Trophoblast cell (in vitro differentiated cells and primary cell): ENCODE measurements around the gene PARD6A.

Source experiments
- DNase-seq, 2 donors: peaks; one replicate each; pipeline ENCODE4 v3.0.0-alpha.2; 2016
- H2AFZ ChIP-seq: 2 replicates; pipeline ENCODE4 v1.6.1; 2013; ENCODE audit warnings: low read length, moderate library complexity, mild to moderate bottlenecking; ENCODE audit not compliant: insufficient read depth, poor library complexity
- H2AK5ac ChIP-seq: 2 replicates; pipeline ENCODE4 v1.6.1; 2013; ENCODE audit warnings: mild to moderate bottlenecking, low read length
- H2BK120ac ChIP-seq: 2 replicates; pipeline ENCODE4 v1.6.1; 2013; ENCODE audit warnings: low read length, mild to moderate bottlenecking, moderate library complexity; ENCODE audit not compliant: insufficient read depth, poor library complexity
- H2BK12ac ChIP-seq: 2 replicates; pipeline ENCODE4 v1.6.1; 2013; ENCODE audit warnings: mild to moderate bottlenecking, low read length, moderate library complexity
- H2BK5ac ChIP-seq: 2 replicates; pipeline ENCODE4 v1.6.1; 2013; ENCODE audit warnings: low read length, low read depth, moderate library complexity, mild to moderate bottlenecking; ENCODE audit not compliant: poor library complexity
- H3K14ac ChIP-seq: 2 replicates; pipeline ENCODE4 v1.6.1; 2013; ENCODE audit warnings: mild to moderate bottlenecking, low read length
- H3K18ac ChIP-seq: 2 replicates; pipeline ENCODE4 v1.6.1; 2013; ENCODE audit warnings: mild to moderate bottlenecking, low read length
- H3K23ac ChIP-seq: 2 replicates; pipeline ENCODE4 v1.6.1; 2013; ENCODE audit warnings: low read length
- H3K27ac ChIP-seq: 2 replicates; pipeline ENCODE4 v1.5.1; 2013; ENCODE audit warnings: low read depth, mild to moderate bottlenecking, inconsistent platforms, low read length, moderate library complexity
- H3K27me3 ChIP-seq: 2 replicates; pipeline ENCODE4 v1.6.1; 2013; ENCODE audit warnings: inconsistent platforms, mild to moderate bottlenecking, low read length, moderate library complexity; ENCODE audit not compliant: insufficient read depth
- H3K36me3 ChIP-seq, 2 experiments: 1 replicate in 1 of 2; 2 replicates in 1 of 2; pipeline ENCODE4 v1.6.1; 2013; ENCODE audit warnings: low read length in 2 of 2, mild to moderate bottlenecking in 2 of 2, moderate library complexity in 1 of 2; ENCODE audit not compliant: insufficient read depth in 2 of 2, control insufficient read depth in 1 of 2
- H3K4ac ChIP-seq: 2 replicates; pipeline ENCODE4 v1.6.1; 2013; ENCODE audit warnings: low read depth, mild to moderate bottlenecking, low read length, moderate library complexity
- H3K4me1 ChIP-seq, 2 experiments: 1 replicate in 1 of 2; 2 replicates in 1 of 2; pipeline ENCODE4 v1.6.1; 2013; ENCODE audit warnings: low read length in 2 of 2, mild to moderate bottlenecking in 2 of 2, moderate library complexity in 1 of 2; ENCODE audit not compliant: insufficient read depth in 2 of 2, control insufficient read depth in 1 of 2
- H3K4me2 ChIP-seq: 2 replicates; pipeline ENCODE4 v1.6.1; 2013; ENCODE audit warnings: inconsistent platforms, mild to moderate bottlenecking, low read length, moderate library complexity
- H3K4me3 ChIP-seq: 2 replicates; pipeline ENCODE4 v1.5.1; 2013; ENCODE audit warnings: mild to moderate bottlenecking, low read depth, low read length, inconsistent platforms
- H3K79me1 ChIP-seq: one replicate; pipeline ENCODE4 v1.6.1; 2013; ENCODE audit warnings: low read length
- H3K79me2 ChIP-seq: 2 replicates; pipeline ENCODE4 v1.6.1; 2013; ENCODE audit warnings: low read length, mild to moderate bottlenecking; ENCODE audit not compliant: control insufficient read depth, insufficient read depth, poor library complexity
- H3K9ac ChIP-seq: 2 replicates; pipeline ENCODE4 v1.6.1; 2013; ENCODE audit warnings: mild to moderate bottlenecking, low read length
- H3K9me3 ChIP-seq: 2 replicates; pipeline ENCODE4 v1.6.1; 2013; ENCODE audit warnings: low read depth, mild to moderate bottlenecking, control low read depth, inconsistent platforms, low read length; ENCODE audit not compliant: insufficient read depth
- H4K12ac ChIP-seq: 2 replicates; pipeline ENCODE4 v1.6.1; 2013; ENCODE audit warnings: low read depth, mild to moderate bottlenecking, low read length, moderate library complexity
- H4K8ac ChIP-seq: 2 replicates; pipeline ENCODE4 v1.6.1; 2013; ENCODE audit warnings: low read depth, mild to moderate bottlenecking, low read length, moderate library complexity
- H4K91ac ChIP-seq: one replicate; pipeline ENCODE4 v1.6.1; 2013; ENCODE audit warnings: low read depth, mild to moderate bottlenecking, low read length, moderate library complexity
- WGBS: extraction: QIAGEN DNeasy Blood & Tissue Kit; methylation state at CpG from one replicate; pipeline ENCODE4 v1.1.7; 2013; ENCODE audit warnings: missing lambda C conversion rate; ENCODE audit not compliant: insufficient read length, insufficient coverage; ENCODE audit errors: extremely low coverage; 5-methylcytosine and 5-hydroxymethylcytosine counted together

The PARD6A gene

DNA sequence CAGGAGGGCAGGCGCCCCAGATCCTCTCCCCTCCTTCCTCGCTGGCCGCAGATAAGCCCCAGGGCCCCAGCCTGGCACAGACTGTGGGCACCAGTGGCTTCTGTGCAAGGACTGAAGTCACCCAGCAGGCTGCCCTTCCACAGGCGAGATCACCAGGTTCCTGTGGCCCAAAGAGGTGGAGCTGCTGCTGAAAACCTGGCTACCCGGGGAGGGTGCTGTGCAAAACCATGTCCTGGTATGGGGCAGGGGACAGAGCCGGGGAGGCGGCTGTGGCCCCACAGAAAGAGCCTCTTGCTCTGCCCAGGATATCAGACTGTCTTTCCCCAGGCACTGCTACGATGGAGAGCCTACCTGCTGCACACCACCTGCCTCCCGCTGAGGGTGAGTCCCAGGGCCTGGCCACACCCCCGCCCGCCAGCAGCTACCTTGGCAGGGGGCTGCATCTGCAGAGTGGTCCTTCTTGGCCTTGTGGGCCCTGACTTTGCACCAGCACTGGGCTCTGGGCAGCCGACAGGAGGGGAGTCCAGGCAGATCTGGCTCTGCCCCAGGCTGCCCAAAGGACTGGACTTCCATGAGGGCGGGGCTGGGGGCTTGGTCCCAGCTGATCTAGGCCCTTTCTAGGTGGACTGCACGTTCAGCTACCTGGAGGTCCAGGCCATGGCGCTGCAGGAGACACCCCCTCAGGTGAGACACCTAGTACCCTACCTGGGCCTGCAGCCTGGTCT lies 15.2 kb upstream of the PARD6A start:
- Histone ChIP-seq H3K36me3 (no peaks in the 10 kb centered on the region), H3K27me3 (no peaks in the 10 kb centered on the region), H4K8ac (no peak overlapping the region), H2BK5ac (no peak overlapping the region), H3K14ac (no peak overlapping the region), H3K27ac (no peak overlapping the region), H3K18ac (no peak overlapping the region), H3K23ac (no peak overlapping the region), H4K12ac (no peak overlapping the region), H2BK120ac (no peak overlapping the region), H3K79me1 (no peaks in the 10 kb centered on the region), H3K4ac (no peak overlapping the region), H3K9ac (no peak overlapping the region), H3K9me3 (peaks cover 7% of the 10 kb centered on the region), H3K4me2 (peak overlapping the region; percentile 60), H2AK5ac (no peak overlapping the region), H3K4me1 (peaks cover 2% of the 10 kb centered on the region in 2 experiments), H3K4me3 (no peak overlapping the region), H2BK12ac (no peak overlapping the region), H3K79me2 (no peaks in the 10 kb centered on the region), H4K91ac (no peak overlapping the region), H2AFZ (no peak overlapping the region)
- DNase-seq = no peak
- WGBS = no CpG with 5 or more reads among the region's 15 CpGs

DNA sequence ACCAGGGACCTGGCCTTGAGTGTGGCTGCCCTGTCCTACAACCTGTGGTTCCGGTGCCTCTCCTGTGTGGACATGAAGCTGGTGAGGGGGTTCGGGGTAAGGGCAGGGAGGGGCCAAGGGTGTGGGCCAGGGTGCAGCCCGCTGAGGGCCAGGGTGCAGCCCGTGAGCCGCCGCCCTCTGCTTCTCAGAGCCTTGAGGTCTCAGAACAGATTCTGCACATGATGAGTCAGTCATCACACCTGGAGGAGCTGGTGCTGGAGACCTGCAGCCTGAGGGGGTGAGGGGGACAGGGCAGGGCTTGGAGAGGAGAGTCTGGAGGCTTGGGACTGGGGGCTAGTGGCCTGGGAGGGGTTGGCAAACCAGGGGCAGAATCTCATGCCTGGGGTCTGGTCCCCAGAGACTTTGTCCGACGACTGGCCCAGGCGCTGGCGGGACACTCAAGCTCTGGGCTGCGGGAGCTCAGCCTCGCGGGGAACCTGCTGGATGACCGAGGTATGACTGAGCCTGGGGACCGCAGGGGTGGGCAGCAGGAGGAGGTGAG lies 13.6 kb upstream of the PARD6A start:
- Histone ChIP-seq H4K8ac (no peak overlapping the region), H3K27me3 (no peaks in the 10 kb centered on the region), H3K27ac (no peak overlapping the region), H3K79me1 (no peaks in the 10 kb centered on the region), H3K4me1 (peaks cover 2% of the 10 kb centered on the region in 2 experiments), H3K79me2 (no peaks in the 10 kb centered on the region), H2AK5ac (no peak overlapping the region), H3K4me2 (no peak overlapping the region), H2BK5ac (no peak overlapping the region), H2BK120ac (no peak overlapping the region), H2AFZ (no peak overlapping the region), H3K9ac (no peak overlapping the region), H3K36me3 (no peaks in the 10 kb centered on the region), H3K9me3 (peaks cover 7% of the 10 kb centered on the region), H3K18ac (no peak overlapping the region), H3K14ac (no peak overlapping the region), H3K23ac (no peak overlapping the region), H2BK12ac (no peak overlapping the region), H4K91ac (no peak overlapping the region), H3K4me3 (no peak overlapping the region), H4K12ac (no peak overlapping the region), H3K4ac (no peak overlapping the region)
- no CpG with 5 or more reads among the region's 15 CpGs for WGBS
- no peak for DNase-seq

DNA sequence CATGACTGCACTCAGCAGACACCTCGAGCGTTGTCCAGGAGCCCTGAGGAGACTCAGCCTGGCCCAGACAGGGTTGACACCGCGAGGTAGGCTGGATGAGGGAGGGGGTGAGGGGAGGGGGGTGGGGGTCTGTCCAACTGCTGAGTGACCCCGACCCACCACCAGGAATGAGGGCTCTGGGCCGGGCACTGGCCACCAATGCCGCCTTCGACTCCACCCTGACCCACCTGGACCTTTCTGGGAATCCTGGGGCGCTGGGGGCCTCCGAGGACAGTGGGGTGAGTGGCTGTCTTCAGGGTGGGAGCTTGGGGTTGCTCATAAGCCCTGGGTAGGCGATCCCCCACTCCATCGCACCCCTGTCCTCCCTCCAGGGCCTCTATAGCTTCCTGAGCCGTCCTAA lies 13.1 kb upstream of the PARD6A start:
- Histone ChIP-seq H2BK12ac (no peak overlapping the region), H3K79me1 (no peaks in the 10 kb centered on the region), H4K8ac (no peak overlapping the region), H2BK120ac (no peak overlapping the region), H3K36me3 (no peaks in the 10 kb centered on the region), H4K91ac (no peak overlapping the region), H3K4me3 (no peak overlapping the region), H3K23ac (no peak overlapping the region), H3K4me2 (no peak overlapping the region), H2BK5ac (no peak overlapping the region), H3K18ac (no peak overlapping the region), H3K27me3 (no peaks in the 10 kb centered on the region), H3K27ac (no peak overlapping the region), H3K9ac (no peak overlapping the region), H4K12ac (no peak overlapping the region), H2AFZ (no peak overlapping the region), H3K14ac (no peak overlapping the region), H2AK5ac (no peak overlapping the region), H3K4ac (no peak overlapping the region), H3K9me3 (peaks cover 9% of the 10 kb centered on the region), H3K79me2 (no peaks in the 10 kb centered on the region), H3K4me1 (peaks cover 2 to 4% of the 10 kb centered on the region in 2 experiments)
- DNase-seq = no peak
- WGBS = no CpG with 5 or more reads among the region's 13 CpGs

DNA sequence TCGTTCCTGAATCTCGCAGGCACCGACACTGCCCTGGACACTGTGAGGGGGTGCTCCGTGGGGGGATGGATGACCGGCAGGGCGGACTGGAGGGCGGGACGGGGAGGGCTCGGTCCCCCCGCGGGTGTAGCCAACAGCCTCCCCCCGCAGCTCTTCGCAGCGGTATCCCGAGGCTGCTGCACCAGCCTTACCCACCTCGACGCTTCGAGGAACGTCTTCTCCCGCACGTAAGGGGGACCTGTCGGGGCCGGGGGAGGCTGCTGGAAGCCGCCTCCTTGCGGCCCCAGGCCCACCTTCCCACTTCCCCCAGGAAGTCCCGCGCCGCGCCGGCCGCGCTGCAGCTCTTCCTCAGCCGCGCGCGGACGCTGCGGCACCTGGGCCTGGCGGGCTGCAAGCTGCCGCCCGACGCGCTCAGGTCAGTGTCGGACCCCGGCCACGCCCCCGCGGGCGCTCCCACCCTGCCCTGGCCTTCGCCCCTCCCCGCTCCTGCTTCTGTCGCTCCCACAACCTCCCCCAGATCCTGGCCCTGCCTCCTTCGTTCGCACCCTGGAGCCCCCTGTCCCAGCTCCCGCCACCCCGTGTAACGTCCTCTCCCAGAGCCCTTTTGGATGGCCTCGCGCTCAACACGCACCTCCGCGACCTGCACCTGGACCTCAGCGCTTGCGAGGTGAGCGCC lies 12.5 kb upstream of the PARD6A start:
- H3K4ac ChIP-seq = no peak overlapping the region
- H3K27me3 ChIP-seq = no peaks in the 10 kb centered on the region
- H4K12ac ChIP-seq = no peak overlapping the region
- no peak overlapping the region for H3K9ac ChIP-seq
- no peaks in the 10 kb centered on the region for H3K36me3 ChIP-seq
- no peaks in the 10 kb centered on the region for H3K79me1 ChIP-seq
- no peaks in the 10 kb centered on the region for H3K79me2 ChIP-seq
- no peak overlapping the region for H4K91ac ChIP-seq
- no peak overlapping the region for H4K8ac ChIP-seq
- H3K18ac ChIP-seq = no peak overlapping the region
- H3K23ac ChIP-seq = no peak overlapping the region
- no peak overlapping the region for H2AFZ ChIP-seq
- no peak overlapping the region for H3K4me2 ChIP-seq
- no peak overlapping the region for H3K4me3 ChIP-seq
- H2AK5ac ChIP-seq = no peak overlapping the region
- H3K9me3 ChIP-seq = peaks cover 9% of the 10 kb centered on the region
- DNase-seq = no peak
- no peak overlapping the region for H2BK5ac ChIP-seq
- no peak overlapping the region for H3K14ac ChIP-seq
- no CpG with 5 or more reads among the region's 65 CpGs for WGBS
- H3K27ac ChIP-seq = no peak overlapping the region
- H3K4me1 ChIP-seq = peaks cover 5 to 7% of the 10 kb centered on the region in 2 experiments
- no peak overlapping the region for H2BK12ac ChIP-seq
- no peak overlapping the region for H2BK120ac ChIP-seq
